Ascending aorta (tissue), 2 donors: ENCODE results near the gene KLRG1. TPM values are rescaled to one million over a fixed set of nuclear protein-coding genes. Genes with fewer than 3 reads are reported as not detected.

Experiments used
- DNase-seq, 2 donors: peaks; one replicate each; pipeline ENCODE4 v3.0.0-alpha.2; 2019; ENCODE audit warnings: low spot score in 2 of 2
- H3K27ac ChIP-seq, 2 donors: fragments of 200-600 bp; sonication (generic); one replicate each; pipeline ENCODE4 v1.5.1; 2016 to 2017; ENCODE audit warnings: mild to moderate bottlenecking in 1 of 2
- H3K27me3 ChIP-seq: fragments of 200-600 bp; sonication (generic); one replicate; pipeline ENCODE4 v1.5.1; 2017
- H3K36me3 ChIP-seq, 2 donors: fragments of 200-600 bp; sonication (generic); one replicate each; pipeline ENCODE4 v1.5.1; 2016
- H3K4me1 ChIP-seq, 2 donors: fragments of 200-600 bp; sonication (generic); one replicate each; pipeline ENCODE4 v1.5.1; 2016 to 2017; ENCODE audit warnings: mild to moderate bottlenecking in 1 of 2
- H3K4me3 ChIP-seq, 2 donors: fragments of 200-600 bp; sonication (generic); one replicate each; pipeline ENCODE4 v1.5.1; 2016 to 2017; ENCODE audit warnings: mild to moderate bottlenecking in 1 of 2
- H3K9me3 ChIP-seq, 2 donors: fragments of 200-600 bp; sonication (generic); one replicate each; pipeline ENCODE4 v1.5.1; 2016
- CTCF ChIP-seq, 3 experiments: fragments of 200-600 bp in 2 of 3; fragments of 450-650 bp in 1 of 3; sonication (generic) in 2 of 3; IDR thresholded peaks; one replicate each; pipeline ENCODE4 v1.5.1; 2016 to 2019; ENCODE audit warnings: antibody characterized with exemption in 3 of 3, mild to moderate bottlenecking in 1 of 3, moderate library complexity in 1 of 3
- intact Hi-C: fragments of 100-400 bp; cut with DNase I; formaldehyde crosslinking; loops from one replicate; pipeline ENCODE4 v1.15.1; 2023
- total RNA-seq: library from RNA; depleted of rRNA; stranded (reverse); fragments of >200 nt; gene quantifications from one replicate; pipeline ENCODE4 v1.1.0, GENCODE V29; 2016

The KLRG1 gene
- total RNA-seq, 1 donor from 2014 or later, result 0.53 TPM

GRCh38 chr12:8995021-8995775 is 5.9 kb downstream of the KLRG1 start:
- intact Hi-C loops, result no loop called here
- H3K9me3 ChIP-seq, result no peaks in the 10 kb centered on the region

GRCh38 chr12:8996682-8997405 is 7.5 kb downstream of the KLRG1 start:
- intact Hi-C loops, result no loop called here
- Histone ChIP-seq H3K36me3 (no peaks in the 10 kb centered on the region), H3K27ac (no peak overlapping the region), H3K4me1 (no peaks in the 10 kb centered on the region), H3K9me3 (no peaks in the 10 kb centered on the region), H3K27me3 (no peaks in the 10 kb centered on the region), H3K4me3 (no peak overlapping the region)
- no peak for DNase-seq
- TF ChIP-seq CTCF (IDR thresholded peaks at IDR 0.05), result no peak

More at GRCh38 chr12:8995021-8995775, 5.9 kb downstream of the KLRG1 start:
- H3K4me1 ChIP-seq, result no peaks in the 10 kb centered on the region
- TF ChIP-seq CTCF (IDR thresholded peaks at IDR 0.05), result no peak
- DNase-seq, result no peak
- no peak overlapping the region for H3K27ac ChIP-seq
- no peaks in the 10 kb centered on the region for H3K36me3 ChIP-seq
- no peak overlapping the region for H3K4me3 ChIP-seq
- no peaks in the 10 kb centered on the region for H3K27me3 ChIP-seq

GRCh38 chr12:9001233-9001632 is 11.9 kb downstream of the KLRG1 start:
- Histone ChIP-seq H3K9me3 (no peaks in the 10 kb centered on the region), H3K36me3 (no peaks in the 10 kb centered on the region), H3K27ac (no peak overlapping the region), H3K4me3 (no peak overlapping the region), H3K27me3 (no peaks in the 10 kb centered on the region), H3K4me1 (no peaks in the 10 kb centered on the region)
- no peak for TF ChIP-seq CTCF (IDR thresholded peaks at IDR 0.05)
- intact Hi-C loops, result no loop called here
- DNase-seq, result no peak

DNA sequence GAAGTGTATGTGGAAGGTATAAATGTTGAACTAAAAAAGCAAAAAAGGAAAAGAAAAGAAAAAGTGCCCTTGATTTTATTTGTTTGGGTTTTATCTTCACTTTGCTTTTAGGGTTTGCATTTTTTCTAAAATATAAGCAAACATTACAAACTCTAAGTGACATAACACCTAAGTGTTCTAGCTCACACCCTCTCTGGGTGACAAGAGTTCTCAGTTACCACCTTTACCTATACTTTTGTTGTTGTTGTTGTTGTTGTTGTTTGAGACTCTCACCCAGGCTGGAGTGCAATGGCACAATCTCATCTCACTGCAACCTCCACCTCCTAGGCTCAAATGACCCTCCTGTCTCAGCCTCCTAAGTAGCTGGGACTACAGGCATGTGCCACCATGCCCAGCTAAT is 13.0 kb downstream of the KLRG1 start:
- H3K4me1 ChIP-seq, result no peaks in the 10 kb centered on the region
- intact Hi-C loops, result no loop called here
- H3K27ac ChIP-seq, result no peak overlapping the region
- TF ChIP-seq CTCF (IDR thresholded peaks at IDR 0.05), result no peak
- H3K36me3 ChIP-seq, result no peaks in the 10 kb centered on the region
- no peak for DNase-seq
- H3K4me3 ChIP-seq, result no peak overlapping the region
- H3K9me3 ChIP-seq, result no peaks in the 10 kb centered on the region
- H3K27me3 ChIP-seq, result no peaks in the 10 kb centered on the region

GRCh38 chr12:9022592-9022991 is 33.2 kb downstream of the KLRG1 start:
- no peak for DNase-seq
- Histone ChIP-seq H3K36me3 (no peaks in the 10 kb centered on the region), H3K4me3 (no peak overlapping the region), H3K9me3 (peaks cover 2 to 8% of the 10 kb centered on the region in 2 donors), H3K27me3 (no peaks in the 10 kb centered on the region), H3K4me1 (no peaks in the 10 kb centered on the region), H3K27ac (no peak overlapping the region)
- intact Hi-C loops, result no loop called here
- TF ChIP-seq CTCF (IDR thresholded peaks at IDR 0.05), result no peak
